Measurements from ENCODE around the gene AQP7.
"Not testable (repeated sequence)": the region's sequence is repeated elsewhere in the genome, so short reads cannot be mapped to it uniquely, and the experiment has no call there.

Gene AQP7

DNA sequence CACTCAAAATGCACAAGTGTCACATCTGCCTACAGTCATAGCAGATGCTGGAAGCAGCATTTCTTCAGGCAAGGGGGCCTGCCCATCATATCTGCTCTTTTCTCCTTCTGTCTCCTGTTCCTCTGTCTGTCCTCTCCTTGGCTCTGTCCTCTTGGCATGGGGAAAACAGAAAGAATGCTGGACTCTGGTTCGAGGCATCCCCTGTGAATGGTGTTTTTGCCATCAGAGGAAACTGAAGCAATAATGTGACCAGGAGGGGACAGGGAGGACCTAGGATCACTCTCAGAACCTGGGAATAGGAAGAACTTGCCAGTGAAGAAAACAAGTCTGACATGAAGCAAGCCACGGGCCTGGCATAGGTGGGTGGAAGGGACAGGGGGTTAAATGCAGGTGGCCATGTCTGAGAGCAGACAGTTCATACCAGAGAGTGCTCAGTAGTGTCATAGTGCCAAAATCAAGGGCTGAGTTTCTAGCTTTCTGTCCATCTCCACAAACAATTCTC, 35.3 kb downstream of the AQP7 start:
- no peak for DNase-seq

DNA sequence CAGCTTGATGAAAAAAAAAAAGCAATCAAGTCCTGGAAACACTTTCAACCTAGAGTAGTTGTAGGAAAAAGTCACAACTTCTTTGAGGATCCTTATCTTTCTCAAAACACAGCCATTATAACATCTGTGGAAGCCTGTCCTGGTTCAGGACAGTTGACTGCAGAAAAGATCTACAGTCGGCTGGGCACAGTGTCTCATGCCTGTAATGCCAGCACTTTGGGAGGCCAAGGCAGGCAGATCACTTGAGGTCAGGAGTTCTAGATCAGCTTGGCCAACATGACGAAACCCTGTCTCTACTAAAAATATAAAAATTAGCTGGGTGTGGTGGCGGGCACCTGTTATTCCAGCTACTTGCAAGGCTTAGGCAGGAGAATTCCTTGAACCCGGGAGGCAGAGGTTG, 37.6 kb downstream of the AQP7 start:
- not testable (repeated sequence) for DNase-seq

DNA sequence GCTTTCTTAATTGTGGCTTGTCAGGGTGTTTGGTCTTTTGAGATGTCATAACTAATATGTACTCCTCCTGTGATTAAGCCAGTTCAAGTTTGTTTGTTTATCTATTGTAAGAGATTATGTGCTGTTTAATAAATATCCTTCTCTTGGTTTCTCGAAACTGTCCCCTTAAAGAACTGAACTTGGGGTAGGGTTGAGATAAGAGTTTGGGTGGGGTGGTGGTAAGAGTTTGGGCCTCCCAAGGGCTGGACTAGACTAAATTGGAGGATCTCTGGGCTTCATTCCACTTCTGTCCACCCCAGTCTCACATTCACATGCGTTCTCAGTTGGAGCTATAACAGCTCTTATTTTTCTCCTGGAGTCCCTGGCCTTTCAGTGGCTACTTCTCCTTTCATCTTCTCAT, 38.2 kb downstream of the AQP7 start:
- no peak for DNase-seq

DNA sequence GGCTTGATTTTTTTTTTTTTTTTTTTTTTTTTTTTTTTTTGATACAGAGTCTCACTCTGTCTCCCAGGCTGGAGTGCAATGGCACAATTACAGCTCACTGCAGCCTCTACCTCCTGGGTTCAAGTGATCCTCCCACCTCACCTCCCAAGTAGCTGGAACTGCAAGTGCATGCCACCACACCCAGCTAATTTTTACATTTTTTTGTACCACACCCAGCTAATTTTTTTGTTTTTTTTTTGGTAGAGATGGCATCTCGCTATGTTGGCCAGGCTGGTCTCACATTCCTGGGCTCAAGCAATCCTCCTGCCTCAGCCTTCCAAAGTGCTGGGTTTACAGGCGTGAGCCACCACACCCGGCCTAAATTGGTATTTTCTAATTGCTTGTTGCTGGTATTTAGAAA, 43.7 kb downstream of the AQP7 start:
- not testable (repeated sequence) for DNase-seq

DNA sequence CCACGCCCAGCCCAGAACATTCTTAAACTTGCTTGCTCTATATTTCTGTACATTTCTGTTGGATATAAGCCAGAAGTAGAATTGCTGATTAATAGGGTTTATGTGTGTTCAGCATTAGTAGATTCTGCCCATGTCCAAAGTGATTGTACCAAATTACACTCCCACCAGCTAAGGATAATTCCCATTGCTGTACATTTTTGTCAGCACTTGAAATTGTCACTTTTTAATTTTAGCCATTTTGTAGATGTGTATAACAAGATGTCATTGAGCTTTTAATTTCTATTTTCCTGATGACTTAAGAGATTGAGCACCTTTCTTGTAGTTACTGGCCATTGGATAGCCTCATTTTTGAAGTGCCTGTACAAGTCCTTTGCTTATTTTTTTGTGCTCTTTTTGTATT, 46.4 kb downstream of the AQP7 start:
- DNase-seq, result no peak

DNA sequence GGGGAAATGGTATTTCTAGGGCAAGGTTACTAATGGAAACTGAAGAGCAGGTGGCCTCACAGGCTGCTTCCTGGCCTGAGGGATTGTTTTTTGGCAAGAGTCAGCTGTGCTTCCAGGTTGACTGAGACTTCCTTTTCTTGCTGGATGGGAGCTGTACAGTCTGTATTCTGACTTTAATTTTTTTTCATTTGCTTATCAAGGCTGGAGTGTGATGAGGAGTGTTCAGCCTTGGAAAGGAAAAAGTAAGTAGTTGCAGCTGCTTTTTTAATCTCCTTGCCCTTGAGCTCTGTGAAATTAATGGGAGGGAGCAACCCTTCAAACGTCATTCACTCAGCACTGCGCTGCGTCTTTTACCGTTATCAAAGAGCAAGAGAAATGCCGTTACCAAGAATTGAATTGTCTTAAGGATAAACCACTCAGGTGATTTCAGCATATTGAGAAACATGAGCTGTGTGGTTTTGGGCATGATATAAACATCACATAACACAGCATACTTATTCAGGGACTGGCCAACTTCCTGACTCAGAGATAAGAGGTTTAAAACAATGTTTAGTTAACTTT, 47.6 kb downstream of the AQP7 start:
- DNase-seq, result no peak

DNA sequence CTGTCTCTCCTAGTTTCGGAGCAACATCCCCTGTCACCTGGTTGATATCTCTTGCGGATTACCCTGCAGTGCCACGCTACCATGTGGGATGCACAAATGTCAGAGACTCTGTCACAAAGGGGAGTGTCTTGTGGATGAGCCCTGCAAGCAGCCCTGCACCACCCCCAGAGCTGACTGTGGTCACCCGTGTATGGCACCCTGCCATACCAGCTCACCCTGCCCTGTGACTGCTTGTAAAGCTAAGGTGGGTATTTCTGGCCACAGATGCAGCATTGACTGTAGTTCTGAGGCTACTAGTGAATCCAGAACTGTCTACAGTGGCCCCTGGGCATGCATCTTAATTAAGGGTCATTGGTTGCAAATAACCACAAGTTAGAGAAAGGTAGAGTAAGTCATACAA, 50.8 kb downstream of the AQP7 start:
- no peak for DNase-seq

DNA sequence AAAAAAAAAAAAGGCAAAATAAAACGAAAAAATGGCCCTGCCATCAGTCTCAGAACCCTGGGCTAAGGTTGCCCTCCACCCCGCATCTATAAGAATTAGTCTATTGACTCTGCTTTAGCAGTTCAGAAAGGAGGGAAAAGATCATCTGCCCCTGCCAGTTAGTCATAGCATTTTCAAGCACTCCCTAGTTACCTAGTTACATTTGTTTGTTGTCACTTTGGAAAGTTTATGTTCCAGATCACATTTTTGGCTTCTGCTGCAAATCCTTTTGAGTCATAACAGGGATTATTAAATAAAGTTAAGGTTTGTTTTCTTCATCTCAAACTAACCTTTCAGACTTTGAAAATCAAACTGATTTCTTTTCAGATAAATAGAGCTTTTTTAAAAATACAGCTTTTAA, 52.1 kb downstream of the AQP7 start:
- DNase-seq, result no peak

DNA sequence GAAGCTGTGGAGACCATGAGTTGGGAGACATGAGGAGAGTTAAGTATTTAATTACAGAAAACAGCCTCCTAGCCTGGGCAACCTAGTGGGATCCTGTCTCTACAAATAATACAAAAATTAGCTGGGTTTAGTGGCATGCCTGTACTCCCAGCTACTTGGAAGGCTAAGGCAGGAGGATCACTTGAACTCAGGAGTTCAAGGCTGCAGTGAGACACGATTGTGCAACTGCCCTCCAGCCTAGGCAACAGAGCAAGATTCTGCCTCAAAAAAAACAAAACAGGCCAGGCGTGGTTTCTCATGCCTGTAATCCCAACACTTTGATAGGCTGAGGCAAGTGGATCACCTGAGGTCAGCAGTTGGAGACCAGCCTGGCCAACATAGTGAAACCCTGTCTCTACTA, 52.6 kb downstream of the AQP7 start:
- no peak for DNase-seq

DNA sequence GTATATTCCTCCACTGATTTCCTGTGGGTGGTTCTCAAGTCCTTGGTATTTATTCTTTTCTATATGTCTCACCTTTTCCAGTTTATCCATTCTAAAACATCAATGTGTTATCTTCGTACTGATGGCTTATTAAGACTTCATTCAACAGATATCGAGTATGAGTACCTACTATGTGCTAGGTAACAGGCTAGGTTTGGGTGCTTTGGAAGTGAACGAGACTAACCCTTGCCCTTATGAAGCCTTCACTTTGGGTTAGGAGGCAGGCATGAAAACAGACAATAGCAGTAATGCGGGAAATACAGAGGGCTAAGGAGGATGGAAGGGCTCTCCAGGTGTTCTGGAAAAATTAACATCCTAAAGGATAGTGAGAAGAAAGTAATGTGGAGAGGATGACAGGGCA, 53.4 kb downstream of the AQP7 start:
- DNase-seq, result no peak

DNA sequence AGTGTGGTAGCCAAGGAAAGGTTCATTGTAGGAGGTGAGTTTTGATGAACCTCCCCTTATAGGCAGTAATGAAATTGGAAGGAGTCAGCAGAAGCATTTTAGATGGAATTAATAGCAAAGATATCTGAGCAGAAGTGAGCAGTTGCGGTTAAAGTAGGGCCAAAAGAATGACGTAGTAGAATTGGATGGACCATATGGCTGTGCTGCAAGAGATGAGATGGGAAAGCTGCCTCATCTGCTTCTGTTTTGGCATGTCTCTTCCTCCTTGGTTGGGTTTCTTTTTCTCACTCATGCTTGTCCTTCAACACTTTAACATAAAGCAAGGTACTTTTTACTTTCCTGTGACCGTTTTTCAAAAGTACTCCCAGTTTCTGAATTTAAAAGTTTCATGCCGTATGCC, 55.8 kb downstream of the AQP7 start:
- no peak for DNase-seq

DNA sequence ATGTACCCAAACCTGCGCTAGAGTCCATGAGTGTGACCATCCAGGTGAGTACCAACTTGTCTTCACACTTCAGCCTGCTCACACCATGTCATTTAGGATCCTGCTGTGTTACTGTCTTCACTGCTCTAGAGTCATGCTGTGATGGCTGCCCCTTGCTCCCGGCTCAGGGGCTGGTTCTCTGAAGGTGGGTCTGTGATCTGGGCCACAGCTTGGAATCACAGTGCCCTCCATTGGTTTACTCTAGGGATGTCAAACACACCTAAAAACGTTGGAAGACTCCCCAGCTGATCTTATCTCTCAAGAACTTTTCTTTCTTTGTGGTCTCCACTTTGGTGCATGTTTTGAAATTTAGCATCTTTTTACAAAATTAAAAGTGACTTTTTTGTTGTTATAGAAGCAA, 58.2 kb downstream of the AQP7 start:
- no peak for DNase-seq

DNA sequence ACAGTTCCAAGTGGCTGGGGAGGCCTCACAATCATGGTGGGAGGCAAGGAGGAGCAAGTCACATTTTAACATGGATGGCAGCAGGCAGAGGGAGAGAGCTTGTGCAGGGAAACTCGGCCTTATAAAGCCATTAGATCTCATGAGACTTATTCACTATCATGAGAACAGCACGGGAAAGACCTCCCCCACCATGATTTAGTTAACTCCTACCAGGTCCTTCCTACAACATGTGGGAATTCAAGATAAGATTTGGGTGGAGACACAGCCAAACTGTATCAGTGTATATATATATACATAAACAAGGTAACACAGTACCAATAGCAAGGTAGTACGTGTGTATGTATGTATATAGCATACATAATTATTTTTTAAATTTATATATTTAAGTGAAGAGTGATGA, 61.2 kb downstream of the AQP7 start:
- no peak for DNase-seq

DNA sequence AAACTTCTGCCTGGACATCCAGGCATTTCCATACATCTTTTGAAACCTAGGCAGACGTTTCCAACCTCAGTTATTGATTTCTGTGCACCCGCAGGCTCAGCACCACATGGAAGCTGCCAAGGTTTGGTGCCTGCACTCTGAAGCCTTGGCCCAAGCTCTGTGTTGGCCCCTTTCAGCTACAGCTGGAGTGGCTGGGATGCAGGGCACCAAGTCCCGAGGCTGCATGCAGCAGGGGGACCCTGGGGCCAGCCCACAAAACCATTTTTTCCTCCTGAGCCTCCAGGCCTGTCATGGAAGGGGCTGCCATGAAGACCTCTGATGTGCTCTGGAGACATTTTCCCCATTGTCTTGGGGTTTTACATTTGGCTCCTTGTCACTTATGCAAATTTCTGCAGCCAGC, 62.2 kb downstream of the AQP7 start:
- no peak for DNase-seq

Data from DMS153 (cell line).